AG09319 (cell line): ENCODE data around the gene HRH1.

Source experiments
- DNase-seq: peaks from one replicate; pipeline ENCODE4 v3.0.0-alpha.2; 2010; ENCODE audit warnings: low read depth; ENCODE audit errors: extremely low read depth
- TF ChIP-seq, protein P1 (sequence below): IDR thresholded peaks from 2 replicates; pipeline ENCODE4 v1.5.1; 2011; ENCODE audit warnings: low read depth, mild to moderate bottlenecking, inconsistent platforms, low read length, moderate library complexity

HRH1 gene

DNA sequence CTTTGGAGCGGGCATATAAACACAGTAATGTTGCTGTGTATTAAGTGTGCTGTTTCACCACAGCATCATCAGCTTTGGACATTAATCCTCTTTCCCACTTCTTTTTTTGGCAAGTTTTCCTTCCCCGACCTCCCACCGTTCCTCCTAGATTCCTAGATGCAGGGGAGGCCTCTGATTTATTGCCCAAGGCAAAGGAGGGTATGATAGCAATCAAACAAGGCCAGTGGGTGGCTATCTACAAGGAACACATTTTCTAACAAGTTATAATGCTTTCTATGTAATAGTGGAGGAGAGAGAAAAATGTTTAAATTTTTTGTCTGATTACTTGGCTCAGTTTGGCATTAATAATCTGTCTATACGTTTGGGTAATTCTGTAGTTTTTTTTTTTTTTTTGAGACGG is 156.0 kb downstream of the HRH1 start:
- TF ChIP-seq, protein P1, sequence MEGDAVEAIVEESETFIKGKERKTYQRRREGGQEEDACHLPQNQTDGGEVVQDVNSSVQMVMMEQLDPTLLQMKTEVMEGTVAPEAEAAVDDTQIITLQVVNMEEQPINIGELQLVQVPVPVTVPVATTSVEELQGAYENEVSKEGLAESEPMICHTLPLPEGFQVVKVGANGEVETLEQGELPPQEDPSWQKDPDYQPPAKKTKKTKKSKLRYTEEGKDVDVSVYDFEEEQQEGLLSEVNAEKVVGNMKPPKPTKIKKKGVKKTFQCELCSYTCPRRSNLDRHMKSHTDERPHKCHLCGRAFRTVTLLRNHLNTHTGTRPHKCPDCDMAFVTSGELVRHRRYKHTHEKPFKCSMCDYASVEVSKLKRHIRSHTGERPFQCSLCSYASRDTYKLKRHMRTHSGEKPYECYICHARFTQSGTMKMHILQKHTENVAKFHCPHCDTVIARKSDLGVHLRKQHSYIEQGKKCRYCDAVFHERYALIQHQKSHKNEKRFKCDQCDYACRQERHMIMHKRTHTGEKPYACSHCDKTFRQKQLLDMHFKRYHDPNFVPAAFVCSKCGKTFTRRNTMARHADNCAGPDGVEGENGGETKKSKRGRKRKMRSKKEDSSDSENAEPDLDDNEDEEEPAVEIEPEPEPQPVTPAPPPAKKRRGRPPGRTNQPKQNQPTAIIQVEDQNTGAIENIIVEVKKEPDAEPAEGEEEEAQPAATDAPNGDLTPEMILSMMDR: no peak
- no peak for DNase-seq

DNA sequence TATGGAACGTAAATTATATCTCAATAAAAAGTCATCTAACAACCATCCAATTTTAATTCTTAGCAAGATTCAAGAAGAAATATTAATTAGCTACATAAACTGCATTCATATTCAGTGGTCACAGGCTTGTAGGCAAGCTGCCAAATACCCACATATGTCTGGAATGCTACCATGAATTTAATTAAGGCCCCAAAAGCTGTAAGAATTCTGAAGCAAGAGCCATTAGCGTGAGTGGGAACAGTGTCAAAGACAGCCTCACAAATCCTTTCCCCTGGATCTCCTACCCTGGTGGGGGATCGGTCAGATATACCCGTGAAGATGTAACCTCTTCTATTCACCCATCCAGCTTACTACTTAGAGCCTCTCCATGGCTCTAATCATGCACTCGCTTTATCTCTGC is 157.9 kb downstream of the HRH1 start:
- no peak for DNase-seq
- TF ChIP-seq, protein P1: no peak
